HG02852 (cell line): Measurements from ENCODE around the gene FBXL19.

Experiments
- ATAC-seq: cut with Tn5 transposase; IDR thresholded peaks from one replicate; pipeline ENCODE4 v1.9.1; 2021; ENCODE audit warnings: mild to moderate bottlenecking, moderate library complexity; ENCODE audit not compliant: unreplicated experiment

The FBXL19 gene

GRCh38 chr16:30984669-30985400 lies 61.5 kb downstream of the FBXL19 start, which contains the start of gene HSD3B7:
TSS of gene HSD3B7 (plus strand) at chr16:30985207. CDS start at chr16:30985659, 452 bp downstream.
- peak; percentile 62 for ATAC-seq

GRCh38 chr16:30985401-30986128 lies 62.2 kb downstream of the FBXL19 start:
- no peak for ATAC-seq

GRCh38 chr16:30986129-30986991 lies 63.0 kb downstream of the FBXL19 start:
- no peak for ATAC-seq

GRCh38 chr16:30987581-30988190 lies 64.3 kb downstream of the FBXL19 start:
- ATAC-seq, result no peak

- no peak for ATAC-seq
These were observed 66.2 kb downstream of the FBXL19 start for GRCh38 chr16:30989469-30990047.

- ATAC-seq, result no peak
These were observed 66.7 kb downstream of the FBXL19 start for GRCh38 chr16:30990105-30990504.

GRCh38 chr16:30991052-30991451 lies 67.7 kb downstream of the FBXL19 start:
- ATAC-seq, result no peak

GRCh38 chr16:30992276-30992780 lies 69.0 kb downstream of the FBXL19 start:
- ATAC-seq, result no peak

GRCh38 chr16:30992931-30993816 lies 69.8 kb downstream of the FBXL19 start:
- no peak for ATAC-seq

- ATAC-seq, result no peak
These were observed 72.6 kb downstream of the FBXL19 start for GRCh38 chr16:30995927-30996323.

GRCh38 chr16:30996324-30996984 lies 73.1 kb downstream of the FBXL19 start:
- ATAC-seq, result no peak

GRCh38 chr16:30996985-30997724 lies 73.8 kb downstream of the FBXL19 start:
- ATAC-seq, result peak; percentile 81

- no peak for ATAC-seq
These were observed 74.6 kb downstream of the FBXL19 start for GRCh38 chr16:30997725-30998711.
